ENCODE results near the gene TAS2R43.
"Not testable (repeated sequence)": the region's sequence is repeated elsewhere in the genome, so short reads cannot be mapped to it uniquely, and the experiment has no call there.

The TAS2R43 gene

DNA sequence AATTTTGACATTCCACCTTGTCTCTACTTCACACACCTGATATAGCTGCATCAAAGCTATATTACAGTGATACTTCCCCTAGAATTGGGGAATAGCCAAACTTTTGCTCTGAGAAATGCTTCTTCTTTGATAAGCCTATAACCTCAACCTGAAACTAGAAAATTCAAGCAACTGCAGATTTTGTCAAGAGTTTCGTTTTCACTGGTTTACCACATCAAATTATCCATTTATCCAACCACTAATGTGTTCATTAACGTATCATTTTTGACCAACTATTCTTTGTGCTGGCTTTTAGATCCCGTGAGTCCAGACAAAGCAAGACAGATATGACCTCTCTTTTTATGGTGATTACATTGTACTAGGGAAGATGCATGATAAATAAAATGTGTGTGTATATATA, 16.5 kb downstream of the TAS2R43 start:
- no peaks in the 10 kb centered on the region for H3K9me3 ChIP-seq (ENCODE audit: low read depth, low read length)
- no peak for DNase-seq (ENCODE audit: low read depth, low spot score)
- H3K36me3 ChIP-seq (ENCODE audit: insufficient read depth, low read length): no peaks in the 10 kb centered on the region
- no peak overlapping the region for H3K9ac ChIP-seq (ENCODE audit: insufficient read length)
- no peak for TF ChIP-seq EZH2 (IDR thresholded peaks at IDR 0.05)
- no peak for TF ChIP-seq POLR2AphosphoS5 (IDR thresholded peaks at IDR 0.05; ENCODE audit: borderline replicate concordance, low read depth, low read length)
- no peak for TF ChIP-seq FOXP2 (optimal IDR thresholded peaks at IDR 0.05; ENCODE audit: control extremely low read depth, extremely low read length, insufficient read depth)
- no peak overlapping the region for H3K27ac ChIP-seq
- H3K4me3 ChIP-seq: no peak overlapping the region

DNA sequence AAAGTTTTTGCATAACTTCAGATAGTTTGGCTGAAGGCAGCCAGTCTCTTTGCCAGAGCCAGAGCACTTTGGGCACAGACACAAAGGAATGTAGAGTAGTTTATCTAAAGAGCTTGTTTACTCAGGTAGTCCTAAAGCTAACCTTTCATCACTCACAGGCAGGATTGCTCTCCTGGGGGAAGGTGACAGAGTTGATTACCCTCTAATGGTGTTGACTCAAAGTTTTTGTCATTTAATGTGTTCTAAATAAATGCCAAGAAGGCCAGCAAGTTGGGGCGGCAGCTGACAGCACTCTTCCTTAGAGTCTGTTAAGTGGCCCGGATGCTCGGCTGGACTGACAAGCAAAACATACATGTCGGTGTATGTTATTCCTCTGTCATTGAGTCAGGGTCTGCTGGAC, 20.7 kb downstream of the TAS2R43 start:
- Histone ChIP-seq H3K9me3 (ENCODE audit: low read depth, low read length) (no peaks in the 10 kb centered on the region), H3K4me3 (no peak overlapping the region), H3K27ac (no peak overlapping the region), H3K9ac (ENCODE audit: insufficient read length) (no peak overlapping the region), H3K36me3 (ENCODE audit: insufficient read depth, low read length) (no peaks in the 10 kb centered on the region)
- TF ChIP-seq EZH2 (IDR thresholded peaks at IDR 0.05): no peak
- TF ChIP-seq POLR2AphosphoS5 (IDR thresholded peaks at IDR 0.05; ENCODE audit: borderline replicate concordance, low read depth, low read length): no peak
- no peak for TF ChIP-seq FOXP2 (optimal IDR thresholded peaks at IDR 0.05; ENCODE audit: control extremely low read depth, extremely low read length, insufficient read depth)
- DNase-seq (ENCODE audit: low read depth, low spot score): no peak

DNA sequence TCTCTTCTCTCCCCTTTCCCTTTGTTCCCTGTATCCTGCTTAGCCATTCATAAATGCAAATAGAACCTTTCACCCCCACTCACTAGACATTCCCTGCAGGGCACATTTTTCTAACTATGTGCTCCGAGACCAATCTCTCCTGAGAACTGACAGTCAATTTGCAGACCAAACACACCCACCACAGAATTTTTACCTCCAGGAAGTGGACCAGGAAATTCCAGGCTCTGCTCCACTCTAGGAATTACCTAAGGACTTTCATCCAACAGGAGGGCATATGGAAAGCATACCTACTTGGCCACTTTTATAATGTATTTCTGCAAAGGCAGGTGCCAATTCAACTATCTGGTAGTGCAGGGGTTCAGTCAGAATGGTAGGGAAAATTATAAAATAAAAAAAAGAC, 21.1 kb downstream of the TAS2R43 start:
- no peak for DNase-seq (ENCODE audit: low read depth, low spot score)
- TF ChIP-seq FOXP2 (optimal IDR thresholded peaks at IDR 0.05; ENCODE audit: control extremely low read depth, extremely low read length, insufficient read depth) (no peak), POLR2AphosphoS5 (IDR thresholded peaks at IDR 0.05; ENCODE audit: borderline replicate concordance, low read depth, low read length) (no peak), EZH2 (IDR thresholded peaks at IDR 0.05) (no peak)
- no peak overlapping the region for H3K9ac ChIP-seq (ENCODE audit: insufficient read length)
- H3K9me3 ChIP-seq (ENCODE audit: low read depth, low read length): no peaks in the 10 kb centered on the region
- no peak overlapping the region for H3K4me3 ChIP-seq
- no peak overlapping the region for H3K27ac ChIP-seq
- H3K36me3 ChIP-seq (ENCODE audit: insufficient read depth, low read length): no peaks in the 10 kb centered on the region

DNA sequence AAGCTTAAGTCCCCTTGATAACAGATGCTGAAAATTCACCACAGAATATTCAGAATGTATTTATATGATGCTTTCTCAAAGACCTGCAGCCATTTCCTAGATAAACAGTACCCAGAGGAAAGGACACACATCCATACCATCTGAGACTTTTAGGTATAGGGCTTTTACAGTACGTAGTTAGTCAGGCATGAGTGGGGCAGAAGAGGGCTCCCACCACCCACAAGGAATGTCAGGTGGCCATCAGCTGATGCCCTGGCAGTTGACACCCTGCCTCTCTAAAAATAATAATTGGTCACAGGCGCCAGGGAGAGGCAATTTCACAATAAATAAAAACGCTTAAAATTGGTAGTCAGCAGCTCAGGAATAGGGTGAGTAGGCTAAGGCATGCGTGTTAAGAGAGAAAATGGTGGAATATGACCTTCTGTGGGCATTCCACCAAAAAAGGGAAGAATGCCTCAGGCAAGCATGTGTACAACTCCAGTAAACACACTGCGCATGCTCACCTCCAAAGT, 22.2 kb downstream of the TAS2R43 start:
- Histone ChIP-seq H3K9me3 (ENCODE audit: low read depth, low read length) (no peaks in the 10 kb centered on the region), H3K4me3 (no peak overlapping the region), H3K36me3 (ENCODE audit: insufficient read depth, low read length) (no peaks in the 10 kb centered on the region), H3K27ac (no peak overlapping the region), H3K9ac (ENCODE audit: insufficient read length) (no peak overlapping the region)
- DNase-seq (ENCODE audit: low read depth, low spot score): no peak
- TF ChIP-seq EZH2 (IDR thresholded peaks at IDR 0.05) (no peak), POLR2AphosphoS5 (IDR thresholded peaks at IDR 0.05; ENCODE audit: borderline replicate concordance, low read depth, low read length) (no peak), FOXP2 (optimal IDR thresholded peaks at IDR 0.05; ENCODE audit: control extremely low read depth, extremely low read length, insufficient read depth) (no peak)

DNA sequence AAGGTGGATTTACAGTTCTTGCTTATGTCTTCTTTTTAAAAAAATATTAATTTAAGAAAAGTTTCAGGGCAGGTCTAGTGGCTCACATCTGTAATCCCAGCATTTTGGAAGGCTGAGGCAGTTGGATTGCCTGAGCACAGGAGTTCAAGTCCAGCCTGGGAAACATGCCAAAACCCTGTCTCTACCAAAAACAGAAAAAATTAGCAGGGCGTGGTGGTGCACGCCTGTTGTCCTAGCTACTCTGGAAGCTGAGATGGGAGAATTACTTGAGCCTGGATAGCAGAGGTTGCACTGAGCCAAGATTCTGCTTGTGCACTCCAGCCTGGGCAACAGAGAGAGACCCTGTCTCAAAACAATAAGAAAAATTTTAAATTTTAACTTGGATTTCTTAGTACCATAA, 24.6 kb downstream of the TAS2R43 start:
- Histone ChIP-seq H3K36me3 (ENCODE audit: insufficient read depth, low read length) (no peaks in the 10 kb centered on the region), H3K27ac (no peak overlapping the region), H3K4me3 (no peak overlapping the region), H3K9ac (ENCODE audit: insufficient read length) (no peak overlapping the region), H3K9me3 (ENCODE audit: low read depth, low read length) (no peaks in the 10 kb centered on the region)
- DNase-seq (ENCODE audit: low read depth, low spot score): no peak
- TF ChIP-seq FOXP2 (optimal IDR thresholded peaks at IDR 0.05; ENCODE audit: control extremely low read depth, extremely low read length, insufficient read depth) (no peak), EZH2 (IDR thresholded peaks at IDR 0.05) (no peak), POLR2AphosphoS5 (IDR thresholded peaks at IDR 0.05; ENCODE audit: borderline replicate concordance, low read depth, low read length) (no peak)

DNA sequence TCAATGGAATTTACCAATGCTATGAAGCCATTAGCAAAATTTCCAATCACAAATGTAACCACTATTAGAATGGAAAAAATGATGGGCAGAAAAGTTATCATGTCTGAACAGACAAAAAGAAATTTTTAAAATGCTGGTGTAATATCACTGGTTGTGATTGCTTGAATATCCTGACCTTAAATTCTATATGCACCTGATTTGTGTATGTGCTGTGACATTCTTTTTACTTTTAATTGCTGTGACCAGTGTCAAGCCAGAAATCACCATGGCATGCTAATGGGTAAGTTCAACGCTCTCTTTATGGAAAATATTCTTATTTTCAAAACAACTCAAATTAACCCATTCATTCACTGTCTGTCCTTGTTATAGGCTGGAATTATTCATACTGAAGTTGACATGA, 29.9 kb downstream of the TAS2R43 start, which contains the start of gene TAS2R46:
TSS of gene TAS2R46 (minus strand) at position 101 of the 400 bp plus-strand sequence. CDS start at position 101, 0 bp downstream.
- not testable (repeated sequence) for H3K27ac ChIP-seq; H3K9ac ChIP-seq (ENCODE audit: insufficient read length); DNase-seq (ENCODE audit: low read depth, low spot score); H3K9me3 ChIP-seq (ENCODE audit: low read depth, low read length); H3K36me3 ChIP-seq (ENCODE audit: insufficient read depth, low read length); H3K4me3 ChIP-seq

DNA sequence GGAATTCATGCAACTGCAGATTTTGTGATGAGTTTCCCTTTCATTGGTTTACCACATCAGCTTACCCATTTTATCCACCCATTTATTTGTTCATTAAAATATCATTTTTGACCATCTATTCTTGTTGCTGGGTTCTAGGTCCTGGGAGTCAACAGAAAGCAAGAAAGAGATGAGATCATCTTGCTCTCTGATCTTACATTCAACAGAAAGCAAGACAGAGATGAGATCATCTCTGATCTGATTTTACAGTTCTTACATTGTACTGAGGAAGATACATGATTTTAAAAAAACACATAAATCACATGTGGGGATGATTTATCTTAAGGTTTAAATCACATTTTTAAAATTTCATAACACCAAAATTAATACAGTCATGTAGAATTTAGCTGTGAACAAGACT, 32.3 kb downstream of the TAS2R43 start:
- no peak overlapping the region for H3K9ac ChIP-seq (ENCODE audit: insufficient read length)

DNA sequence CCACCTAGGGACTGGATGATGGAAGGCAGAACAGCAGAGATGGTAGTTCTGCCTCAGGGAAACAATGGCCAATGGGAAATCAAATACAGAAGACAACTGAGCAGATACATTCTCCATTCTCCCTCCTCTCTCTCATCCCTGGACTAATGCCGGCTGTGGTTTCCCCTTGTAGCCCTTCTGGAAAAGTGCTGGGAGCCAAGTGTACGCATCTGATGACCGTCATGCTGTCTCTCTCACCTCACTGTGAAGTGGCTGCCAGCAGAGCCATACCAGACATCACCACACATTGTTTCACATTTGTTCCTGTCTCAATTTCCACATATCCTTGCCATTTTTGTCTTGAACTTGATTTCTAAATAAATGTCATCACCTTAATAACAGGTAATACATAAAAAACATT, 33.1 kb downstream of the TAS2R43 start:
- TF ChIP-seq FOXP2 (optimal IDR thresholded peaks at IDR 0.05; ENCODE audit: control extremely low read depth, extremely low read length, insufficient read depth) (no peak), EZH2 (IDR thresholded peaks at IDR 0.05) (no peak), POLR2AphosphoS5 (IDR thresholded peaks at IDR 0.05; ENCODE audit: borderline replicate concordance, low read depth, low read length) (no peak)
- DNase-seq (ENCODE audit: low read depth, low spot score): no peak

More for the DNA sequence above, 32.3 kb downstream of the TAS2R43 start:
- DNase-seq (ENCODE audit: low read depth, low spot score): no peak
- Histone ChIP-seq H3K9me3 (ENCODE audit: low read depth, low read length) (no peaks in the 10 kb centered on the region), H3K36me3 (ENCODE audit: insufficient read depth, low read length) (no peaks in the 10 kb centered on the region), H3K27ac (no peak overlapping the region), H3K4me3 (no peak overlapping the region)
- no peak for TF ChIP-seq FOXP2 (optimal IDR thresholded peaks at IDR 0.05; ENCODE audit: control extremely low read depth, extremely low read length, insufficient read depth)
- TF ChIP-seq POLR2AphosphoS5 (IDR thresholded peaks at IDR 0.05; ENCODE audit: borderline replicate concordance, low read depth, low read length): no peak
- no peak for TF ChIP-seq EZH2 (IDR thresholded peaks at IDR 0.05)

DNA sequence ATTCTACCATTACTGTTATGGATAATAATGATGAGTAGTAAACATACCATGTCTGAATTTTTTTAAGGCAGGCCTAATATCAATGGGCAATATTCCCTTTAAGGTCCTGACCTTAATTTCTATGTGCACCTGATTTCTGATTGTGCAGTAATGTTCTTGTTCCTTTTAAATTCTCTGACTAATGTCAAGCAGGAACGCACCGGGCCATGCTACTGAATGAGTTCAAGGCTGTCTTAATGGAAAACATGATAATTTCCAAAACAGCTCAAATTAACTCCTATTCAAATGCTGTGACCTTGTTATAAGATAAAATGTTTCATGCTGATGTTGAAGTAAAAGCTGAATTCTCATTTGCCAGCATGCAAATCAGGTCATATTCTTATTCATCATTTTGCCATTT, 36.8 kb downstream of the TAS2R43 start:
- Histone ChIP-seq H3K9me3 (ENCODE audit: low read depth, low read length) (0 out of 2 replicates have a peak, but pooled peaks cover 3% of the 10 kb centered on the region), H3K36me3 (ENCODE audit: insufficient read depth, low read length) (peaks cover 6% of the 10 kb centered on the region), H3K27ac (no peak overlapping the region), H3K9ac (ENCODE audit: insufficient read length) (no peak overlapping the region), H3K4me3 (no peak overlapping the region)
- DNase-seq (ENCODE audit: low read depth, low spot score): no peak
- TF ChIP-seq POLR2AphosphoS5 (IDR thresholded peaks at IDR 0.05; ENCODE audit: borderline replicate concordance, low read depth, low read length): no peak
- TF ChIP-seq FOXP2 (optimal IDR thresholded peaks at IDR 0.05; ENCODE audit: control extremely low read depth, extremely low read length, insufficient read depth): no peak
- TF ChIP-seq EZH2 (IDR thresholded peaks at IDR 0.05): no peak

More for the DNA sequence above, 33.1 kb downstream of the TAS2R43 start:
- H3K4me3 ChIP-seq: no peak overlapping the region
- no peak overlapping the region for H3K9ac ChIP-seq (ENCODE audit: insufficient read length)
- no peaks in the 10 kb centered on the region for H3K36me3 ChIP-seq (ENCODE audit: insufficient read depth, low read length)
- H3K9me3 ChIP-seq (ENCODE audit: low read depth, low read length): no peaks in the 10 kb centered on the region
- no peak overlapping the region for H3K27ac ChIP-seq

DNA sequence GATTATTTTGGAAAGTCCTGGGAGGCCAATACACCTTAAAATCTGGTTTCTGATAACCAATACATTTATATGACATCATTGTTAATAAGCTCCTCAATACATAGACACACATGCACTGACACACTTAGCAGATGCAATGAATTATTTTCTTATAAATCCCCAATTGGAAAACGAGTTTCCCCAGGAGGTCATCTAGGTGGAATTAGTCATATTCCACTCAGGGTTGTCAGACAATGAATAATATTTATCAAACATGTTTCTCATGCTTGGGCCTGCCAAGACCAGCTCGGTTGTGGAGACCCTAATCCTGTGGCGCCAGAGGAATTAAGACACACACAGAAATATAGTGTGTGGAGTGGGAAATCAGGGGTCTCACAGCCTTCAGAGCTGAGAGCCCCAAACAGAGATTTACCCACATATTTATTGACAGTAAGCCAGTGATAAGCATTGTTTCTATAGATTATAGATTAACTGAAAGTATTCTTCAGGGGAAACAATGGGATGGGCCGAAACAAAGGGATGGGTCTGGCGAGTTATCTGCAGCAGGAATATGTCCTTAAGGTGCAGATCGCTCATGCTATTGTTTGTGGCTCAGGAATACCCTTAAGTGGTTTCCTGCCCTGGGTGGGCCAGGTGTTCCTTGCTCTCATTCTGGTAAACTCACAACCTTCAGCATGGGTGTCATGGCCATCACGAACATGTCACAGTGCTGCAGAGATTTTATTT, 42.1 kb downstream of the TAS2R43 start:
- not testable (repeated sequence) for H3K9me3 ChIP-seq (ENCODE audit: low read depth, low read length); H3K4me3 ChIP-seq; H3K9ac ChIP-seq (ENCODE audit: insufficient read length); H3K27ac ChIP-seq; DNase-seq (ENCODE audit: low read depth, low spot score)
- H3K36me3 ChIP-seq (ENCODE audit: insufficient read depth, low read length): peaks cover 26% of the 10 kb centered on the region

DNA sequence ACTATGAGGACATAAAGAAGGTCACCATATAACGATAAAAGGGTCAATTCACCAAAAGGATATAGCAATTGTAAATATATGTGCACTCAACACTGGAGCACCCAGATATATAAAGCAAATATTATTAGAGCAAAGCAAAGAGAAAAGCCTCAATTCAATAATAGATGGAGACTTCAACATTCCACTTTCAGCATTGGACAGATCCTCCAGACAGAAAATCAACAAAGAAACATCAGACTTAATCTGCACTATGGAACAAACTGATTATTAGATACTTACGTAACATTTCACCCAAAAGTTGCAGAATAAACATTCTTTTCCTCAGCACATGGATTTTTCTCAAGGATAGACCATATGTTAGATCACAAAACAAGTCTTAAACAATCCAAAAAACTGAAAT, 50.7 kb downstream of the TAS2R43 start:
- not testable (repeated sequence) for H3K27ac ChIP-seq; H3K4me3 ChIP-seq; DNase-seq (ENCODE audit: low read depth, low spot score); H3K36me3 ChIP-seq (ENCODE audit: insufficient read depth, low read length); H3K9ac ChIP-seq (ENCODE audit: insufficient read length); H3K9me3 ChIP-seq (ENCODE audit: low read depth, low read length)

Data from SK-N-MC (cell line).